ENCODE data around the gene LIX1L.
A peak's percentile ranks its signal among the peaks of the same experiment; 100 is the strongest.

Gene LIX1L

DNA sequence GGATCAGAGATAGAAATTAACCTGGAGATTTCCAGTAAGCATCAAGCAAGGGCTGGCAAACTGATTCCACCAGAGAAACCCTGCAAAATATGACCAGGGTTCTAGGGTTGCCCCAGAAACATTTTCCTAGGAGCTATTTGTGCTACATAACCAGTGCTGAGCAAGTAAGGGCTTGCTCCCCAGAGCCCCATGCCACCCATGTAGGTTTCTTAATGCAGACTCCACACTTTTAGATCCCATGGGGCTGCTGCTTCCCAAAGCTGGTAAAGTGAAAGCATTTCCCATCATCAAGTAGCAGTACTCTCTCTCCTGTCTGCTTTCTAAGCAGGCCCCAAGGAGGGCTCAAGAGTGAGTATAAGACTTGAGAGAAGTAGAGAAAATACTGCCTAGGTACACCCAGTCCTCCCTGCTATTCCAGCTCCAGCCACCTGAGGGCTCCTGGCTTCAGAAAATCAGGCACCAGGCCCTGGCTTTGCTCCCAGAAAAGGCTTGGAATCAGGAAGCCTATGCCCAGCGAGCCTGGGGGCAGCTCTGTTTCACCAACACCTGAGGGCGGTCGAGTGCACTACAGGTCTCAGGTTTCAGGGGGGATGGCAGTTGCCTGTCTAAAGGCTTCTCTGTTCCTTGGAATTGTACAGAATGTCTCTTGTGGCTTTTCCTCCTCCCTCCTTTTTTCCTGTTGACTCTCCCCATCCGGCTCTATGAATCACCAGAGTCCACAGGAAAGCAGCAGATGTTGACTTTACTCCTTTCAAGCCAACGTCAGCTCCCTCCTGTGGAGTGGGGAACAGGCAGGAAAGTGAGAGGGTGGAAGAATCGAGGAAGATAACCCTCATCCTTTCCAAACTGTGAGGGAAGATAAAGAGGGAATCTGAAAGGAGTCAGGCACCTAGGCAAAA lies 66.0 kb downstream of the LIX1L start:
- peak; percentile 97 for DNase-seq

DNA sequence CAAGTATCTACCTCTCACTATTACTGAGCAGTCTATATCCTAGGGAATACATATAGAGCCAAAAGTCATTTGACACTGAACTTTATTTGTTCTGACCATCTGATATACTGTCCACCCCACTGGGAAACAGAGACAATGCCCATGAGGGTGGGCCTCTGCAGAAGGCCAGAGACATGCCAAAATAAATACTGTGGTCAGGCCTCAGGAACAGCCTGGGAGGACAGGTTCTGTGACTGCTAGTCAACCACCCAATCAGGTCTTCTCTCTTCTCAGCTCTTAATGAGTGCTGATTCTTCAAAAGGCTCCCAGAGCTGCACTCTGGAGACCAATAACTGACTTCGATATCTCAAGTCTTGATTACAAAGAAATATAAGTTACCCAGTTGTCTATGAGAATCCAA lies 66.7 kb downstream of the LIX1L start:
- peak; percentile 86 for DNase-seq

DNA sequence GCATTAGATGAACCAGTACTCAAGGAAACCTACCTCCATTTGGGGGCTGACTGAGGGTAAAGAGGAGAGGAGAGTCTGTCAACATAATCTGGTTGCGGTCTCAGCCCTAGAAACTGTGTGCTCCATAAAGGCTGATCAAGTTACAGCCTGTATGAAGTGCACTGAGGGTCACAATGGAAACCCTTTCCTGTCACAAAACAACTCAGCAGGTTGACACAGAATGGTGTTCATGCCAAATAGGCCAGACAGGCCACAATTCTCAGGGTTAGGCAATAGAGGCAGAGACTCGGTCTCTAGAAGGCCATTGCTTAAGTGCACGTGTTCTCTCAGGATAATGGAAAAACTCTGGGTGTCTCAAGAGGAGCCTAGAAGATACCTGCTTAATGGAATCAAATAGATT lies 68.1 kb downstream of the LIX1L start:
- peak; percentile 91 for DNase-seq

DNA sequence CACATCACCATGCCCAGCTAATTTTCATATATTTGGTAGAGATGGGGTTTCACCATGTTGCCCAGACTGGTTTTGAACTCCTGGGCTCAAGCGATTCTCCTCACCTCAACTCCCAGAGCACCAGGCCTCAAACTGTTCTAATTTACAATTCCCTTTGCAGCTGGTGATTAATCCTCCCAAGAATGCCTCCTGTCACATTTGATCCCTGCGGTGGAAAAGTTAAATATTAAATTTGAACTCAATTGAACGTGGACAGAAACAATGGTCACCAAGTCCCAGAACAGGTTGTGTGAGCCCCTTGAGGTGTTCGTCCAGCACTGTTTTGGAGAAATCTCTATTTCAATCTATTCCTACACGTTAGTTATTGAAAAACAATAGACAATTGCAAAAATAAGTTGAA lies 70.2 kb downstream of the LIX1L start:
- DNase-seq: no peak

DNA sequence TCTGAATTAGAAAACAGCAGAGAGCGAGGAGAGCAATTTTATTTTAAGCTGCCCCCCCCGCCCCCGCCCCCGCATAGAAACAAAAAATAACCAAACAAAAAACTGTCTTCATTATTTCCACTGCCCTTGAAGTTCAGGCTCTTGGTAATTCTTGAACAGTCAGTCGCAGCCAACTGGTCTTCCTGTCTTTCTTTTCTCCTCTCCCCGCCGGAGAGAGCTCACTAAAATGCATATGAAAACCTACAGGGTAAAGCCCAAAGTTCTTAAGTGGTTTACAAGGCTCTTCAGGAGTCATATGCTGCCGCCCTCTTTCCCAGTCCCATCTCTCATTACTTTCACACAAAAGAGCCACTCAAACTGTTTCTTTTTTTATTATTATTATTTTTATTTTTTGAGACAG lies 71.0 kb downstream of the LIX1L start:
- no peak for DNase-seq

DNA sequence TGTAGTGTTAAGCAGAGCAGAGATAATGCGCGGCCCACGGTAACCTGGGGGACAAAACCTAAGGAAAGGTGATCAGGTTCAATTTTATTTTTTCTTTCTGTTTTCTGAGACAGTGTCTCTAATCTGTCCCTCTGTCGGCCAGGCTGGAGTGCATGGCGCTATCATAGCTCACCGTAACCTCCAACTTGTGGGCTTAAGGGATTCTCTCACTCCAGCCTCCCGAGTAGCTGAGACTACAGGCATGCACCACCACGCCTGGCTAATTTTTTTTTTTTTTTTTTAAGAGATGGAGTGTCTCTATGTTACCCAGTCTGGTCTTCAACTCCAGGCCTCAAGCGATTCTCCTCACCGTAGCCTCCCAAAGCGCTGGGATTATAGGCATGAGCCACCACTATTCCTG lies 71.4 kb downstream of the LIX1L start:
- DNase-seq: no peak

DNA sequence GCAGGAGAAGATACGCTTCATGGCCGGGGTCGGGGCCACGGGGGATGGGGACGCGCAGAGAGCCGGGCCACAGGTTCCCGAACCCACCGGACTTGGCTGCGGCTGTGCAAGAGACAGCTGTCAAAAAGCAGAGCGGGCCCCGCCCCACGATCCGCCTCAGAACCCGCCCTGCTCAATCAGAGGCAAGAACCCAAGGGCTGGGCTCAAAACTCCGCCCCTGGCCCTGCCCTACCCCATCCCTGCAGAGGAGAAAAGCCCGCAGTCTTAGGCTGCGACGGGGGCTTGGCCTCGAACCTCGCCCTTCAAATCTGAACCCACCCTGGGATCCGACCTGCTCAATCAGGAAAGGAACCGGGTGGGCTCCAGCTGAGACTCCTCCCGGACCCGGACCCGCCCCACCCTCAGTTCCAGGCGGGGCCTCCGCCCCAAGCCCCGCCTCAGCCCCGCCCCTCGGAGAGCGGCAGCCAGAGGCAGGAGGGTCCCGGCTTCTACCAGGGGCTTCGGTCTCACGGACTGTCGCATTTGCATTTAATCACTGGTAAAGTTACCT lies 72.0 kb downstream of the LIX1L start, which contains the start of gene ANKRD35:
TSS of gene ANKRD35 (minus strand) at position 129 of the 550 bp plus-strand sequence. CDS start at position 21, 108 bp downstream.
- peak; percentile 75 for DNase-seq

DNA sequence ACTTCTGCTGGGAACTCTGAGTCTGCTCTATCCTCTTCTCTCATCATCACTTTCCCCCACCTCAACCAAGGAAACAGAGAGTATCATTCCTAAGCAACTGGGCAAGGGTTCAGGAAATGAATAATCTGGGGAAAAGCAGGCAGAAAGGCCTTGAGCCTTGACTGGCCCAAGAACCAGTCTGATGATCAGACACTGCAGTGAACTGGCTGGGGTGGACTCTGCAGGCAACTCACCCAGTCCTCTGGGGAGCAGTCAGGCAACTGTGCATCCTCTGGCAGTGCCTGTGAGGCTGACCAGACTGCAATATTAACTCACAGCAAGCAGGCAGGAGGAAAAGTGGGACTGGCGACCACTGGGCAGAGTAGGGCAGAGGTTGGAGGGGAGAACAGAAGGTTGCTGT lies 73.1 kb downstream of the LIX1L start:
- no peak for DNase-seq
